Smooth muscle cell (in vitro differentiated cells): ENCODE data around the gene FOLR2. TPM values are rescaled to one million over a fixed set of nuclear protein-coding genes. Genes with fewer than 3 reads are reported as not detected.
"Not testable (repeated sequence)": the region's sequence is repeated elsewhere in the genome, so short reads cannot be mapped to it uniquely, and the experiment has no call there.

ENCODE experiments used
- DNase-seq: peaks from one replicate; lab custom pipeline; 2025; ENCODE audit not compliant: unreplicated experiment; lab: John Stamatoyannopoulos, UW
- H2AFZ ChIP-seq: fragments of 200-600 bp; sonication (generic); 2 replicates; pipeline ENCODE4 v1.6.0; 2016; ENCODE audit warnings: antibody characterized with exemption, low read depth, mild to moderate bottlenecking
- H3F3A ChIP-seq: fragments of 200-600 bp; sonication (generic); 2 replicates; pipeline ENCODE4 v1.6.0; 2017; ENCODE audit warnings: antibody characterized with exemption, low read depth
- H3K27ac ChIP-seq: fragments of 200-600 bp; sonication (generic); 2 replicates; pipeline ENCODE4 v1.5.1; 2016; ENCODE audit warnings: low read depth, mild to moderate bottlenecking
- H3K27me3 ChIP-seq: fragments of 200-600 bp; sonication (generic); 2 replicates; pipeline ENCODE4 v1.6.1; 2016; ENCODE audit warnings: low read depth, mild to moderate bottlenecking
- H3K36me3 ChIP-seq: fragments of 200-600 bp; sonication (generic); 2 replicates; pipeline ENCODE4 v1.5.1; 2016; ENCODE audit warnings: low read depth
- H3K4me1 ChIP-seq: fragments of 200-600 bp; sonication (generic); 2 replicates; pipeline ENCODE4 v1.5.1; 2016; ENCODE audit warnings: low read depth
- H3K4me2 ChIP-seq: fragments of 200-600 bp; sonication (generic); 2 replicates; pipeline ENCODE4 v1.6.0; 2016; ENCODE audit warnings: mild to moderate bottlenecking
- H3K4me3 ChIP-seq: fragments of 200-600 bp; sonication (generic); 2 replicates; pipeline ENCODE4 v1.5.1; 2016; ENCODE audit warnings: mild to moderate bottlenecking
- H3K79me2 ChIP-seq: fragments of 200-600 bp; sonication (generic); 2 replicates; pipeline ENCODE4 v1.6.0; 2016; ENCODE audit warnings: low read depth, mild to moderate bottlenecking
- H3K9ac ChIP-seq: fragments of 200-600 bp; sonication (generic); 2 replicates; pipeline ENCODE4 v1.6.0; 2016; ENCODE audit warnings: low read depth
- H3K9me3 ChIP-seq: fragments of 200-600 bp; sonication (generic); replicated peaks from 2 replicates; pipeline ENCODE4 v1.5.1; 2016; ENCODE audit warnings: low read depth
- H4K20me1 ChIP-seq: fragments of 200-600 bp; sonication (generic); 2 replicates; pipeline ENCODE4 v1.6.0; 2016; ENCODE audit warnings: low read depth
- WGBS: methylation state at CpG from one replicate; pipeline ENCODE4 v1.1.7; 2016; ENCODE audit warnings: low lambda C conversion rate; 5-methylcytosine and 5-hydroxymethylcytosine counted together
- polyA plus RNA-seq: library from polyadenylated mRNA; unstranded; fragments of >200 nt; fragmentation: Nextera tagmentation; extraction: Ambion mirVana; gene quantifications from 2 replicates; pipeline ENCODE4 v1.2.1, GENCODE V29; 2016
- total RNA-seq: library from RNA; depleted of rRNA; stranded (reverse); fragments of >200 nt; gene quantifications from 2 replicates; pipeline ENCODE4 v1.2.3, GENCODE V29; 2014
- TF ChIP-seq, protein P1 (sequence below): fragments of 200-600 bp; sonication (generic); IDR thresholded peaks from 2 replicates; pipeline ENCODE4 v1.5.1; 2017; ENCODE audit warnings: borderline replicate concordance, mild to moderate bottlenecking, antibody characterized with exemption; ENCODE audit not compliant: insufficient read depth, poor library complexity, severe bottlenecking

The FOLR2 gene
- total and polyA plus RNA-seq, 2 experiments from 2014 or later, result not detected

- H3K4me2 ChIP-seq, result no peak overlapping the region
- no peaks in the 10 kb centered on the region for H3K79me2 ChIP-seq
- no peak overlapping the region for H3K4me3 ChIP-seq
- 46% methylated on average over 4 of the region's 4 CpGs for WGBS
- H3F3A ChIP-seq, result no peaks in the 10 kb centered on the region
- no peak overlapping the region for H2AFZ ChIP-seq
- no peak overlapping the region for H3K27ac ChIP-seq
- DNase-seq, result no peak
- H3K27me3 ChIP-seq, result no peaks in the 10 kb centered on the region
- no peak overlapping the region for H3K9ac ChIP-seq
- no peaks in the 10 kb centered on the region for H3K36me3 ChIP-seq
- H4K20me1 ChIP-seq, result no peaks in the 10 kb centered on the region
- H3K4me1 ChIP-seq, result no peaks in the 10 kb centered on the region
- no peaks in the 10 kb centered on the region for H3K9me3 ChIP-seq
- TF ChIP-seq, protein P1, sequence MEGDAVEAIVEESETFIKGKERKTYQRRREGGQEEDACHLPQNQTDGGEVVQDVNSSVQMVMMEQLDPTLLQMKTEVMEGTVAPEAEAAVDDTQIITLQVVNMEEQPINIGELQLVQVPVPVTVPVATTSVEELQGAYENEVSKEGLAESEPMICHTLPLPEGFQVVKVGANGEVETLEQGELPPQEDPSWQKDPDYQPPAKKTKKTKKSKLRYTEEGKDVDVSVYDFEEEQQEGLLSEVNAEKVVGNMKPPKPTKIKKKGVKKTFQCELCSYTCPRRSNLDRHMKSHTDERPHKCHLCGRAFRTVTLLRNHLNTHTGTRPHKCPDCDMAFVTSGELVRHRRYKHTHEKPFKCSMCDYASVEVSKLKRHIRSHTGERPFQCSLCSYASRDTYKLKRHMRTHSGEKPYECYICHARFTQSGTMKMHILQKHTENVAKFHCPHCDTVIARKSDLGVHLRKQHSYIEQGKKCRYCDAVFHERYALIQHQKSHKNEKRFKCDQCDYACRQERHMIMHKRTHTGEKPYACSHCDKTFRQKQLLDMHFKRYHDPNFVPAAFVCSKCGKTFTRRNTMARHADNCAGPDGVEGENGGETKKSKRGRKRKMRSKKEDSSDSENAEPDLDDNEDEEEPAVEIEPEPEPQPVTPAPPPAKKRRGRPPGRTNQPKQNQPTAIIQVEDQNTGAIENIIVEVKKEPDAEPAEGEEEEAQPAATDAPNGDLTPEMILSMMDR, result no peak
Measured at GRCh38 chr11:72263361-72263760, 46.8 kb downstream of the FOLR2 start.

GRCh38 chr11:72265951-72266350 lies 49.4 kb downstream of the FOLR2 start:
- Histone ChIP-seq H3K36me3 (no peaks in the 10 kb centered on the region), H3F3A (no peaks in the 10 kb centered on the region), H3K4me3 (no peak overlapping the region), H3K4me1 (no peaks in the 10 kb centered on the region), H3K9ac (no peak overlapping the region), H4K20me1 (no peaks in the 10 kb centered on the region), H2AFZ (no peak overlapping the region), H3K27ac (no peak overlapping the region), H3K9me3 (no peaks in the 10 kb centered on the region), H3K79me2 (no peaks in the 10 kb centered on the region), H3K4me2 (no peak overlapping the region), H3K27me3 (peaks cover 7% of the 10 kb centered on the region)
- TF ChIP-seq, protein P1, result no peak
- DNase-seq, result no peak

GRCh38 chr11:72266960-72267359 lies 50.4 kb downstream of the FOLR2 start:
- H2AFZ ChIP-seq, H4K20me1 ChIP-seq, H3K27ac ChIP-seq, H3F3A ChIP-seq, DNase-seq, H3K4me2 ChIP-seq, H3K9me3 ChIP-seq, H3K4me1 ChIP-seq, H3K79me2 ChIP-seq, H3K9ac ChIP-seq, H3K36me3 ChIP-seq, H3K4me3 ChIP-seq: not testable (repeated sequence)
- peaks cover 13% of the 10 kb centered on the region for H3K27me3 ChIP-seq
- 86% methylated on average over 5 of the region's 5 CpGs for WGBS

DNA sequence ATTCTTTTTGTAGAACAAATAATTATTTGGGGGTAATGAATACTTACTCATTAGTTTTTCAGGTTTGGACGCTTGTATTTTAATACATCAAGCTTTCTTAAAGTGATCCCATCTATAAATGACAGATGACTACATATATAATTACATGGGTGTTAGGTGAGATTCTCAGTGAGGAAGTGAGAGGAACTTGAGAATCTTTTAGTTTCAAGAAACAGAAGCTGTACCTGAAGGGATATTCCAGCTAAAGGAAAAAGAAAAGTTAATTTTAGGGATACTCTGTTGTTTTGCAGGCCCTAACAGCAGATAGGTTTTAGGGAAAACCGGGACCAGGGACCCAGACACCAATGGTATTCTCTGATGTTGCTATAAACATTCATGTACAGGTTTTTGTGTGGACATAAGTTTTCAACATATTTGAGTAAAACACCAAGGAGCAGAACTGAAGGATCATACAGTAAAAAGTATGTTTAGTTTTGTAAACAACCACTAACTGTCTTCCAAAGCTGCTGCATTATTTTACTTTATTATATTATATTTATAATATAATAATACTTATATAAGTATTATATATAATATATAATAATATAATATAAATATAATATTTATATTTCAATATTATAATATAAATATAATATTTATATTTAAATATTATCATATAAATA lies 51.5 kb downstream of the FOLR2 start:
- Histone ChIP-seq H3K4me2 (no peak overlapping the region), H3K4me1 (no peaks in the 10 kb centered on the region), H3K79me2 (no peaks in the 10 kb centered on the region), H3K36me3 (no peaks in the 10 kb centered on the region), H2AFZ (no peak overlapping the region), H3F3A (no peaks in the 10 kb centered on the region), H4K20me1 (no peaks in the 10 kb centered on the region), H3K4me3 (no peak overlapping the region), H3K9ac (no peak overlapping the region), H3K9me3 (no peaks in the 10 kb centered on the region), H3K27me3 (peaks cover 13% of the 10 kb centered on the region), H3K27ac (no peak overlapping the region)
- WGBS, result 82% methylated on average over 2 of the region's 2 CpGs
- TF ChIP-seq, protein P1, result no peak
- DNase-seq, result no peak

Other genes starting within 250 kb of the FOLR2 start
- gene IL18BP, start 217.9 kb upstream of the FOLR2 start, total RNA-seq, result 4.5 and 10.5 TPM in 2 replicates
- gene IL18BP, start 217.9 kb upstream of the FOLR2 start, polyA plus RNA-seq, result 0.55 and 4.6 TPM in 2 replicates
- gene NUMA1, start 136.3 kb upstream of the FOLR2 start, total RNA-seq, result 79.4 and 107 TPM in 2 replicates
- gene NUMA1, start 136.3 kb upstream of the FOLR2 start, polyA plus RNA-seq, result 72.4 and 92.1 TPM in 2 replicates
- gene LRRC51, start 135.9 kb upstream of the FOLR2 start, total RNA-seq, result 1.1 and 3.4 TPM in 2 replicates
- 6.1 and 7.1 TPM in 2 replicates for gene LRRC51, start 135.9 kb upstream of the FOLR2 start, polyA plus RNA-seq
- 72.2 and 74.1 TPM in 2 replicates for gene LAMTOR1, start 113.5 kb upstream of the FOLR2 start, total RNA-seq
- gene LAMTOR1, start 113.5 kb upstream of the FOLR2 start, polyA plus RNA-seq, result 117 and 148 TPM in 2 replicates
- not detected in 2 replicates for gene TOMT, start 110.9 kb upstream of the FOLR2 start, total RNA-seq
- not detected in 2 replicates for gene TOMT, start 110.9 kb upstream of the FOLR2 start, polyA plus RNA-seq
- gene ANAPC15, start 104.1 kb upstream of the FOLR2 start, total RNA-seq, result 12.2 and 19.0 TPM in 2 replicates
- gene ANAPC15, start 104.1 kb upstream of the FOLR2 start, polyA plus RNA-seq, result 42.2 and 51.9 TPM in 2 replicates
- not detected in 2 replicates for gene FOLR3, start 81.1 kb upstream of the FOLR2 start, total RNA-seq
- gene FOLR3, start 81.1 kb upstream of the FOLR2 start, polyA plus RNA-seq, result not detected in 2 replicates
- 8.5 and 9.4 TPM in 2 replicates for gene FOLR1, start 24.7 kb upstream of the FOLR2 start, total RNA-seq
- gene FOLR1, start 24.7 kb upstream of the FOLR2 start, polyA plus RNA-seq, result 8.1 and 15.0 TPM in 2 replicates
- gene INPPL1, start 8.0 kb downstream of the FOLR2 start, total RNA-seq, result 66.0 and 71.6 TPM in 2 replicates
- 95.6 and 104 TPM in 2 replicates for gene INPPL1, start 8.0 kb downstream of the FOLR2 start, polyA plus RNA-seq
- gene PHOX2A, start 27.4 kb downstream of the FOLR2 start, total RNA-seq, result not detected in 2 replicates
- gene PHOX2A, start 27.4 kb downstream of the FOLR2 start, polyA plus RNA-seq, result 0.13 TPM in 1 of 2 replicates, not detected in the other
- 15.4 and 30.4 TPM in 2 replicates for gene CLPB, start 217.7 kb downstream of the FOLR2 start, total RNA-seq
- 14.3 and 18.4 TPM in 2 replicates for gene CLPB, start 217.7 kb downstream of the FOLR2 start, polyA plus RNA-seq